ENCODE measurements around the gene CPM.
"Not testable (repeated sequence)": the region's sequence is repeated elsewhere in the genome, so short reads cannot be mapped to it uniquely, and the experiment has no call there.

The CPM gene

GRCh38 chr12:68851592-68852306, 81.2 kb downstream of the CPM start:
- no peak for DNase-seq (ENCODE audit: low spot score)

DNA sequence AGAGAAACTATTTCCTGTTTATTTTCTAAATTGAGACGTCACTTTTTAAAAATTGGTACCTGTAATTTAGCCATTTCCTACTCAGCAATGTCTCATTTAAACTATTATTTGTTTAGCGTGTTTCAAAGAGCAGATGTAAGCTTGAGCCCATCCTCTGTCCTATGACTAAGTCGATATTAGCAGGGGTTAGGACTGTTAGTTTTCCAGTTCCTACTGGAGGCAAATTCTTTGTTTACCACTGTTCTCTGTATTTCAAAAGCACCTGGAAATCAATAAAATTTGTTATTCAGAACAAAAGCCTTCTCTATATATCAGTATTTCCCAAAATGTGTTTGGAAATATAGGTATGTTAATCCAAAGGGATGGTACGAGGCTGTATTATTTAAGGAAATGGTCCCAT, 82.6 kb downstream of the CPM start:
- no peak for DNase-seq (ENCODE audit: low spot score)

- no peak for DNase-seq (ENCODE audit: low spot score)
These were observed 86.2 kb downstream of the CPM start for GRCh38 chr12:68846811-68847210.

DNA sequence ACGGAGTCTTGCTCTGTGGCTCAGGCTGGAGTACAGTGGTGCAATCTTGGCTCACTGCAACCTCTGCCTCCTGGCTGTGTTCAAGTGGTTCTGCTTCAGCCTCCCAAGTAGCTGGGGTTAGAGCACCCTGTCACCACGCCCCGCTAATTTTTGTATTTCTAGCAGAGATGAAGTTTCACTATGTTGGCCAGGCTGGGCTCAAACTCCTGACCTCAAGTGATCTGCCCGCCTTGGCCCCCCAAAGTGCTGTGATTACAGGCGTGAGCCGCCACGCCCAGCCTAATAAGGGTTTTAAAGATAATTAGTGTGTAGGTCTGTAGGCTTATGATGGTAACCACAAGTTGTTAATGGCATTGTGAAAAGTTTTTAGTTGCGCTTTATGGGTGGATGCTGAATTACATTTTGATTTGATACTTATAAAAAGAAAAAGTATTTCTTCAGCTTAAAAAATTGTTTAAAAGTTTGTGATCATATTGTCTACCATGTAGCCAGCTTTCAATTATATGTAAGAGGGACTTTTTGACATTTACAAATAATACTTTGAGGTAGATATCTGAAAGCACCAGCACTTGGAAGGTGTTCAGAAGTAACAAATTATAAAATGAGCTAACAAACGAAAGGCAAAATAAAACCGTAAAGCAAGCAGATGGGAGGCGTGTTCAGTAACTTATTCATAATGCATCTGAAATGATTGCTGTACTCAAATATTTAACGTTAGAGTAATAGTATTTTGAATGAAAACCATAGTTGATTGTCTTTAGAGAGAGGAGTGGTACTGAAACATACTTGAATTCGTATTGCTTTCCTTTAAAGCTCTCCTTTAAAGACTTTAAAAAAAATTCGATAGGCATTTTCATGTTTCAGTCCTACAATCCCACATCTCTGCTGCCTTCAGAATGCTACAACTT, 87.9 kb downstream of the CPM start:
- no peak for DNase-seq (ENCODE audit: low spot score)

GRCh38 chr12:68844318-68844745, 88.6 kb downstream of the CPM start:
- no peak for DNase-seq (ENCODE audit: low spot score)

DNA sequence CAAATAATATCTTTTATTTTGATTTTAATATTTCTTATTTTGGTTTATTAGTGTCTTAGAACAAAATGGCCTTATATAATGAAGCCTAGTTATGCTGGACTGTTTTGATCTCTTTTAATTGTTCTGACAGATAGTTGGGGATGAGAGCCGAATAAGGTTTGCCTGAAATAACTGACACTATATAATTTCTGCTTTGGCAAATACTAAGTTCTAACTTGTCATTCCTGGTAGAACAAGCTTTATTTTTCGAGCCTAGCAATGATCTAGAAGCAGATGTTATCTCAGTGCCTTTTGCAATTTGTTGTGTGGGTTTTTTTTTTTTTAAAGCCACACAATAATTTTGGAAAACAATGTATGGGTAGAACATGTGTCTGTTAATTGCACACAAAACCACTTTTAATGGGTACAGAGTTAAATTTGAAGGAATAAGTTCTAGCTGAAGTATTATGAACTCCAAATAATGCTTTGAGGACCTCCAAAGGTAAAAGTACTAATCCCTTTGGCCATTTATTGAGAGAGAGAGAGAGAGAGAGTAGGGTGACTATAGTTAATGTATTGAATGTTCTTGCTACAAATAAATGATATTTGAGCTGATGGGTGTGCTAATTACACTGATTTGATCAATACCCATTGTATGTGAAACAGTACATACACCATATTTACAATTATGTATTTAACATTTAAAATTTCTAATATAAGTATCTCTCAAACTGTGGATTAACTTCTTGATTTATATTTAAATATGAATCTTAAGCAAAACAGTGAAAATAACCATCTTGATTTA, 90.0 kb downstream of the CPM start:
- DNase-seq (ENCODE audit: low spot score), result no peak

DNA sequence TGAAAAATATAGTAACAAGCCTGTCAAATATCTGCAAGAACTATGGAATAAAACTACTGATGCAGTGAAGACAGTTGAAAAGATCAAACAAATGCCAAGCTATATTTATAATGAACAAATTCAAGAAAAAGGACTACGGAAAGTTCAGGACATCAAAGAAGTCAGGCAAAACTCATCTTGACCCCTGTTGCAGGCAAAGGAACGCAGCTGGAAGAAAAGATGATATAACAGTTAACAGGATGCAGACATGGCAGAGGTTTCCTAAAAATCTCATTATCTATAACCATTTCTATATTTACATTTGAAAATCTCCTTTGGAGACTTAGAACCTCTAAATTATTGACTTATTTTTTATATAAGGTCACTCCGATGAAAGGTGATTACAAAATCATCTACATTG, 90.8 kb downstream of the CPM start:
- DNase-seq (ENCODE audit: low spot score), result no peak

GRCh38 chr12:68841717-68842116, 91.3 kb downstream of the CPM start:
- no peak for DNase-seq (ENCODE audit: low spot score)

- DNase-seq (ENCODE audit: low spot score), result not testable (repeated sequence)
These were observed 91.8 kb downstream of the CPM start for GRCh38 chr12:68841175-68841574.

DNA sequence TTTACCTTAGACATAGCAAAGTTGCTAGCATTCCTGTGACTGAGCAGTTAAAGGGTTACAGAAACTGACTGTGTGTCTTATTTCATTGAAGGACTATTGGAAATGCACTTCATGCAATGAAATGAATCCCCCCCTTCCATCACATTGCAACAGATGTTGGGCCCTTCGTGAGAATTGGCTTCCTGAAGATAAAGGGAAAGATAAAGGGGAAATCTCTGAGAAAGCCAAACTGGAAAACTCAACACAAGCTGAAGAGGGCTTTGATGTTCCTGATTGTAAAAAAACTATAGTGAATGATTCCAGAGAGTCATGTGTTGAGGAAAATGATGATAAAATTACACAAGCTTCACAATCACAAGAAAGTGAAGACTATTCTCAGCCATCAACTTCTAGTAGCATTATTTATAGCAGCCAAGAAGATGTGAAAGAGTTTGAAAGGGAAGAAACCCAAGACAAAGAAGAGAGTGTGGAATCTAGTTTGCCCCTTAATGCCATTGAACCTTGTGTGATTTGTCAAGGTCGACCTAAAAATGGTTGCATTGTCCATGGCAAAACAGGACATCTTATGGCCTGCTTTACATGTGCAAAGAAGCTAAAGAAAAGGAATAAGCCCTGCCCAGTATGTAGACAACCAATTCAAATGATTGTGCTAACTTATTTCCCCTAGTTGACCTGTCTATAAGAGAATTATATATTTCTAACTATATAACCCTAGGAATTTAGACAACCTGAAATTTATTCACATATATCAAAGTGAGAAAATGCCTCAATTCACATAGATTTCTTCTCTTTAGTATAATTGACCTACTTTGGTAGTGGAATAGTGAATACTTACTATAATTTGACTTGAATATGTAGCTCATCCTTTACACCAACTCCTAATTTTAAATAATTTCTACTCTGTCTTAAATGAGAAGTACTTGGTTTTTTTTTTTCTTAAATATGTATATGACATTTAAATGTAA, 93.5 kb downstream of the CPM start:
- no peak for DNase-seq (ENCODE audit: low spot score)

DNA sequence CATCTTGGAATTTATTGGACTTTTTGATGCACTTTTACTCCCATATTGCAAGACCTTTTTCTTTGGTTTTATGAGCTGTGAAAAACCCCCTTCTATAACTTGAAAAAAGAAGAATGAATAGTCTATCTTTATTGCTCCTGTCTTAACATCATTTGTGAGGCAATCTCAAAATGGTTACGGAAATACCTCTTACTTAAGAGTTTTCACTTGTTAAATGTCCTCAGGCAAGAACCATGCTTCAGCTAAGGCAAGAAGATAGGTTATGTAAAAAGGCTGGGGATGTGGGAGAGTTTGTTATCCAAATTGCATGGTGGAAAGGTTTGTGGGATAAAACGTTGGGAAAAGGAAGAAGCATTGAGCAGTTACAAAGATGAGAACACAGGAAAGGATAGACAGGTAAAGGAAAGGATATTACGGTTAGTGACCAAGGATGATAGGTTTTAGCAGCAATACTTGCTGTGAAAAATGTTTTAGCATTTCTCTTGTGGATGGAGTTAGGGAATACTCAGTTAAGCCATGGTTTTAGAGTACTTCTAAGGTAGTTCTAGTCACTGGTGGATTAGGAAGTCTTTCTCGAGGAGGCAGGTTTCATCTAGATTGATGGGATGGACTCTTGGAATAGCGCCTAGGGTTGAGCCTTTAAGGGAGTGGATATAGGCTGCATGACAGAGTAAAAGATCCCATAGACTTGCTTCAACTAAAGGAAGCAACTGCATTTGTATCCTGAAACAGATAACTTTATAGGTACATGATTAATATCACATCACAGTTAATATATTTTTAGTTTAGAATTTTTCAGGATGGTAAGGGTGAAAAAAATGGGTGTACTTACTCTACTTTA, 94.7 kb downstream of the CPM start:
- no peak for DNase-seq (ENCODE audit: low spot score)

DNA sequence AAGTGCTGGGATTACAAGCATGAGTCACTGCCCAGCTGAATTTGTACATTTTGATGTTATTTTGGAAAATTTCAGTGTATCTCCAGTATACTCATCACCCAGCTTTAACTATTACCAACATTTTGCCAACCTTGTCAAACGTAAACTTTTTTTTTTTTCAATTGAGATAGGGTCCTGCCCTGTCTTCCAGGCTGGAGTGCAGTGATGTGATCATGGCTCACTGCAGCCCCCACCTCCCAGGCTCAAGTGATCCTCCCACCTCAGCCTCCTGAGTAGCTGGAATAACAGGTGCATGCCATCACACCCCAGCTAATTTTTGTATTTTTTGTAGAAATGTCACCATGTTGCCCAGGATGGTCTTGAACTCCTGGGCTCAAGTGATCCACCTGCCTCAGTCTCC, 95.8 kb downstream of the CPM start:
- no peak for DNase-seq (ENCODE audit: low spot score)

- DNase-seq (ENCODE audit: low spot score), result no peak
These were observed 97.5 kb downstream of the CPM start for GRCh38 chr12:68835333-68835908.

- DNase-seq (ENCODE audit: low spot score), result no peak
These were observed 99.5 kb downstream of the CPM start for GRCh38 chr12:68833508-68833907.

DNA sequence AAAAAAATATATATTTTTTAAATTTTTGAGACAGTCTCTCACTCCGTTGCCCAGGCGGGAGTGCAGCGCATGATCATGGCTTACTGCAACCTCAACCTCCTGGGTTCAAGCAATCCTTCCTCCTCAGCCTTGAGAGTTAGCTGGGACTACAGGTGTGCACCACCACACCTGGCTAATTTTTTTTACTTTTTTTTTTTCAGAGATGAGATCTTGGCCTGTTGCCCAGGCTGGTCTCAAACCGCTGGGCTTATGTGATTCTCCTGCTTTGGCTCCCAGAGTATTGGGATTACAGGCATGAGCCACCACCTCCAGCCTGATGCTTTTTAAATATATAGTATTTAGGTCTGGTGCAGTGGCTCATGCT, 100.5 kb downstream of the CPM start:
- no peak for DNase-seq (ENCODE audit: low spot score)

DNA sequence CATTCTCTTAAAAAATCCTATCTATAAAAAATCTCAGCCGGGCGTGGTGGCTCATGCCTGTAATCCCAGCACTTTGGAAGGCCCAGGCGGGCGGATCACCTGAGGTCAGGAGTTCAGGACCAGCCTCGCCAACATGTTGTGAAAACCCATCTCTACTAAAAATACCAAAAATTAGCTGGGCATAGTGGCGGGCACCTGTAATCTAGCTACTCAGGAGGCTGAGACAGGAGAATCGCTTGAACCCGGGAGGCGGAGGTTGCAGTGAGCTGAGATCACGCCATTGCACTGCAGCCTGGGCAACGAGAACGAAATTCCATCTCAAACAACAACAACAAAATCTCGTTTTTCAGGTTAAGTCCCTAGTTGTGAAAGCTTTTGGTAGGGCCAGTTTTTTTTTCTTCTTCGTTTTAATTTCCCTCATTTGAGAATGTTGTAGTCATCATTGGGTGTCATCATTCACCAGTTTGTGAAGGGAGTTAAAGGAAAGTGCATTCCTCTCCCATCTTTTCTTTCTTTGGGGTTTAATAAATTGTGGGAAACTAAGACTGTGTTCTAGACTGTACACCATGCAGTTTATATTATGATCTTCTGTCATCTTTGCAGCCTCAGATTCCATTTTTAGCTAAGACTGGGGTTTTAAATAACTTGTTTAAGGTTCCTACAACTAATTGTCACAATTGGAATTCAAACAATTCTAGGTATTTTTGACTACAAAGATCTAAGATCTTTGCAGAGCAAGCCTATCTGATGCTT, 101.0 kb downstream of the CPM start:
- no peak for DNase-seq (ENCODE audit: low spot score)

- DNase-seq (ENCODE audit: low spot score), result no peak
These were observed 101.7 kb downstream of the CPM start for GRCh38 chr12:68831272-68831671.

GRCh38 chr12:68828672-68829068, 104.3 kb downstream of the CPM start:
- no peak for DNase-seq (ENCODE audit: low spot score)

DNA sequence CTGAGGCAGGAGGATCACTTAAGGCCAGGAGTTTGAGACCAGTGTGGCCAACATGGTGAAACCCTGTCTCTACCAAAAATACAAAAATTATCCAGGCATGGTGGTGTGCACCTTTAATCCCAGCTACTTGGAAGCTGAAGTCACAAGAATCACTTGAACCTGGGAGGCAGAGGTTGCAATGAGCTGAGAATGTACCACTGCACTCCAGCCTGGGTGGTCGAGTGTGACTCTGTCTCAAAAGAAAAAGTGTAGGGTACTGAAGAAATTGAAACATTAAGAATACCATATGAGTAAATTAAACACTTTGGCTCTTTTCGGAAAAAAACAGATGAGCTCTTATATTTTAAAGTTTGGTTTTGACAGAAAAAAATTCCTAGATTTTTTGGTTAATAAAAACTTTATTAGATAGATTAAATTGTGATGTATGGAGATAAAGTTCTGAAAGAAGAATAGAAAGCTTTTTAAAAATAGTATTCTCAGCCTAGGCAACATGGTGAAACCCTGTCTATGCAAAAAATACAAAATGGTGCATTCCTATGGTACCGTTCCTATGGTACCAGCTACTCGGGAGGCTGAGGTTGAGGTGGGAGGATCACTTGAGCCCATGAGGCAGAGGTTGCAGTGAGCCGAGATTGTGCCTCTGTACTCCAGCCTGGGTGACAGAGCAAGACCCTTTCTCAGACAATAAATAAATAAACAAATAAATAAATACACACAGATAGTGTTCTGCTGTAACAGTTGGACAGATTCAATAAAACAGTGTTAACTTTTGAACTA, 104.9 kb downstream of the CPM start:
- no peak for DNase-seq (ENCODE audit: low spot score)

All from pons (tissue), 1 donor.